ENCODE data around the gene KPNA1. TPM values are rescaled to one million over a fixed set of nuclear protein-coding genes. Genes with fewer than 3 reads are reported as not detected.

KPNA1 gene
- total and polyA plus RNA-seq, 2 of the 13 experiments (the other 11 are each of a cell fraction or from before 2014, with no cell fraction given): 15.4 to 30.0 TPM

DNA sequence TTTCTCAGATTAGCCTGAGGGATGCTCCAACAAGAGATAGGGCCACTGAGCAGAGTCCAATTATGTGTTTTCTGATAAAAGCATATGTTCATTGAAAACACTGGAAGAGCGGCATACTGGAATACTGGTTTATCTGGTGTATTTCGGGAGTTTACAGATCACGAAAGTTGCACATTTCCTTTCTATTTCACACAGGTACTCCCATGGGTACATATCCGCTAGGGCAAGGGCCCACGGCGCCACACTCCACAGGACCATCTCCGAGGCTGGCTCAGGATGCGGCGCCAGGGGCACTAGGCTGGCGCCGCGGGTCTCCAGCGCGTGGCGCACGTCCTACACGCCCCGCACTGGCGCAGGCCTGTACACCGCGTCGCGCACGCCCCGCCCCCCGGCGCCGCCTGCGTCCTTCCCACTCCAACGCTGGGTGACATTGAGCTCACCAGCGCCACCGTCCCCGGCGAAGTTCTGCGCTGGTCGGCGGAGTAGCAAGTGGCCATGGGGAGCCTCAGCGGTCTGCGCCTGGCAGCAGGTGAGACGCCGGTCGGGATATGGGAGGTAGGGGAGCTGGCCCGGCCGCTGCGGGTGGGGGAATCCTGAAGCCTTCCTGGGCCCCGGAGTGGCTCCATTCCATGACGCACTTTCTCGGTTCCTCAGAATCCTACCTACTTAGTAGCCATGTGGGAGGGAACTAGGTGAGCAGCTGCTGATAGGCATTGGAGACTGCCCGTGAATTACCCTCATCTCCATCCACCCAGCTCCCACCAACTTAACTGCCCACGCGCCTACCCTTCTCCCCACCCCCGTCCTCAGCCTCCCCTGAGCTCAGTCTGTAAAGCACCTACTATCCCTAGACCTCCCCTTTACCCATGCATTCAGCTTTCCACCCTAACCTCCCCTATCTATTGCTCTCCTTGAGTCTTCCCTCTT is 130.7 kb downstream of the KPNA1 start, which contains the start of gene FAM162A (continued):
- no peak for TF ChIP-seq AKNA (CRISPR knock-in tag; IDR thresholded peaks at IDR 0.05; ENCODE audit: borderline replicate concordance)
- TF ChIP-seq, protein P1, sequence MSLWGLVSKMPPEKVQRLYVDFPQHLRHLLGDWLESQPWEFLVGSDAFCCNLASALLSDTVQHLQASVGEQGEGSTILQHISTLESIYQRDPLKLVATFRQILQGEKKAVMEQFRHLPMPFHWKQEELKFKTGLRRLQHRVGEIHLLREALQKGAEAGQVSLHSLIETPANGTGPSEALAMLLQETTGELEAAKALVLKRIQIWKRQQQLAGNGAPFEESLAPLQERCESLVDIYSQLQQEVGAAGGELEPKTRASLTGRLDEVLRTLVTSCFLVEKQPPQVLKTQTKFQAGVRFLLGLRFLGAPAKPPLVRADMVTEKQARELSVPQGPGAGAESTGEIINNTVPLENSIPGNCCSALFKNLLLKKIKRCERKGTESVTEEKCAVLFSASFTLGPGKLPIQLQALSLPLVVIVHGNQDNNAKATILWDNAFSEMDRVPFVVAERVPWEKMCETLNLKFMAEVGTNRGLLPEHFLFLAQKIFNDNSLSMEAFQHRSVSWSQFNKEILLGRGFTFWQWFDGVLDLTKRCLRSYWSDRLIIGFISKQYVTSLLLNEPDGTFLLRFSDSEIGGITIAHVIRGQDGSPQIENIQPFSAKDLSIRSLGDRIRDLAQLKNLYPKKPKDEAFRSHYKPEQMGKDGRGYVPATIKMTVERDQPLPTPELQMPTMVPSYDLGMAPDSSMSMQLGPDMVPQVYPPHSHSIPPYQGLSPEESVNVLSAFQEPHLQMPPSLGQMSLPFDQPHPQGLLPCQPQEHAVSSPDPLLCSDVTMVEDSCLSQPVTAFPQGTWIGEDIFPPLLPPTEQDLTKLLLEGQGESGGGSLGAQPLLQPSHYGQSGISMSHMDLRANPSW (CRISPR knock-in tag; IDR thresholded peaks at IDR 0.05; ENCODE audit: borderline replicate concordance): no peak
- no peak for TF ChIP-seq SMAD9 (CRISPR knock-in tag; IDR thresholded peaks at IDR 0.05)
- TF ChIP-seq, protein P2, sequence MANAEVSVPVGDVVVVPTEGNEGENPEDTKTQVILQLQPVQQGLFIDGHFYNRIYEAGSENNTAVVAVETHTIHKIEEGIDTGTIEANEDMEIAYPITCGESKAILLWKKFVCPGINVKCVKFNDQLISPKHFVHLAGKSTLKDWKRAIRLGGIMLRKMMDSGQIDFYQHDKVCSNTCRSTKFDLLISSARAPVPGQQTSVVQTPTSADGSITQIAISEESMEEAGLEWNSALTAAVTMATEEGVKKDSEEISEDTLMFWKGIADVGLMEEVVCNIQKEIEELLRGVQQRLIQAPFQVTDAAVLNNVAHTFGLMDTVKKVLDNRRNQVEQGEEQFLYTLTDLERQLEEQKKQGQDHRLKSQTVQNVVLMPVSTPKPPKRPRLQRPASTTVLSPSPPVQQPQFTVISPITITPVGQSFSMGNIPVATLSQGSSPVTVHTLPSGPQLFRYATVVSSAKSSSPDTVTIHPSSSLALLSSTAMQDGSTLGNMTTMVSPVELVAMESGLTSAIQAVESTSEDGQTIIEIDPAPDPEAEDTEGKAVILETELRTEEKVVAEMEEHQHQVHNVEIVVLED (CRISPR knock-in tag; IDR thresholded peaks at IDR 0.05; ENCODE audit: borderline replicate concordance): peak; percentile 96
- no peak for TF ChIP-seq HNF1A (IDR thresholded peaks at IDR 0.05; ENCODE audit: low read depth)
- peak; percentile 81; the same call in 1 of the 2 replicates for TF ChIP-seq HNF1A (CRISPR knock-in tag; IDR thresholded peaks at IDR 0.05; ENCODE audit: borderline replicate concordance)
- no peak for TF ChIP-seq NONO (IDR thresholded peaks at IDR 0.05)
- peak; percentile 96 for TF ChIP-seq NONO (CRISPR knock-in tag; conservative IDR thresholded peaks at IDR 0.05)
- TF ChIP-seq TERF1 (CRISPR knock-in tag; IDR thresholded peaks at IDR 0.05): no peak
- TF ChIP-seq RFXAP (CRISPR knock-in tag; IDR thresholded peaks at IDR 0.05; ENCODE audit: borderline replicate concordance): no peak; the same call in 1 of the 2 replicates
- peak; percentile 71 for TF ChIP-seq ZNF501 (CRISPR knock-in tag; IDR thresholded peaks at IDR 0.05)
- no peak for TF ChIP-seq ZNF33B (CRISPR knock-in tag; IDR thresholded peaks at IDR 0.05)

Measured in HepG2 (cell line).